HG03103 (cell line): ENCODE results near the gene CACNA2D4.

Source experiments
- ATAC-seq: cut with Tn5 transposase; IDR thresholded peaks from one replicate; pipeline ENCODE4 v1.9.1; 2021; ENCODE audit warnings: low read depth; ENCODE audit not compliant: unreplicated experiment

CACNA2D4 gene

DNA sequence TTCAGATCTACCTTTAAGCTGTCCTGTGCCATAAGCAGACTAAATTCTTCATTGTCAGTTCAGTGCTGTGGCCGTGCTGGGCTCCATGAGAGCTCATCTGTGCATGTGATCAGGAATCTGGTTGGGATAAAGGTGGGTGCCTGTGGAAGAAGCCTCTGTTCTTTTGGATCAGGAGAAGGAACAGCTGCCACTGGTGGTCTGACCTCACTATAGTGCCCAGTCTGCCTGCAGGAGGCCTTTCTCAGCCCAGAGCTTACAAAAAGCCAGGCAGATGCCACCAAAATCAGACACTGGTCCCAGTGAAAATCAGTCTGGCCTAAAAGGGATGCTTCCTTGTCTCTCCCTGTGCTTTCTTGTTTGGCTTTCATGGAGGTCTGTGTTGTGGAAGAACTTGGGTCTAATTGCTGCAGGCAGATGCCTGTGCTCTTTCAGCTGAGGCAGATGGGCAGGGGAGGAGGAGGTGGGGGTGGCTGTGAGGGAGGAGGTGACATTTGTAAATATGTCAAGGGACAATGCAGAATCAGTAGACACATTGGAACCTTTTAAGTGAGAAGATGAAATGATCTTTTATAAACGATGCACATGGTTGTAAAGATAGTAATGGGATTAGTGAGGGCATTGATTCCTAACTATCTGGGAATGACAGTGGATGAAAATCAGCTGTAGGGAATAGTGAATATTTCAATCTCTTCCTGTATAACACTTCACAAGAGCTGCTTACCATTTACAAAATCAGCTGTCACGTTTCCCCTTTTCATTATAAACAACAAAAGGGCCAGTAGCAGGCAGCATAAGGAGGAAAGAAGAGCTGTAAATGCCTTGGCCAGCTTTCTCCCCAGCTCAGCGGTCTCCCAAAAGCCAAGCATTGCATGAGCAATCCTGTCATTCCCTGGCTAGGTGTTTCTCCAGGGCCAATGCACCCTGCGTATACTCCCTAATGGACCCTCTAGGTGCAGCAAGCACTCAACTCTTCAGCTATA is 44.6 kb downstream of the CACNA2D4 start:
- ATAC-seq: no peak

DNA sequence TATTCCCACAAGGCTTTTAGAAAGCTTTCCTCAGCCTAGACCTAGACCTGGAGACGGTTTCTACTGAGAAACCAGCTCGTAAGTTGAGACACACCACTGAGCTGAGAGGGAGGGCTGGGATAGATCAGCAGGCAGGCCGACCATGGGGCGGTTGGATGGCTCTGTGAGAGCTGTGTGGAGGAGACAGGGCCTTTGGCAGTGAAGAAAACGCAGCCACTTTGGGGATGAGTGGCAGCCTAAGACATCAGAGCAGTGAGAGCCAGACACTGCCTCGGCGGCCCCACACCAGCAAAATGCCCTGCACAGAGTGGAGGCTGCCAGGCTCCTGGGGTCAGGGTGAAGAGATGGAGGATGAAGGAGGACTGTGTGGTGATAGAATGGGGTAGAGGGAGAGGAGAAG is 46.0 kb downstream of the CACNA2D4 start:
- no peak for ATAC-seq

DNA sequence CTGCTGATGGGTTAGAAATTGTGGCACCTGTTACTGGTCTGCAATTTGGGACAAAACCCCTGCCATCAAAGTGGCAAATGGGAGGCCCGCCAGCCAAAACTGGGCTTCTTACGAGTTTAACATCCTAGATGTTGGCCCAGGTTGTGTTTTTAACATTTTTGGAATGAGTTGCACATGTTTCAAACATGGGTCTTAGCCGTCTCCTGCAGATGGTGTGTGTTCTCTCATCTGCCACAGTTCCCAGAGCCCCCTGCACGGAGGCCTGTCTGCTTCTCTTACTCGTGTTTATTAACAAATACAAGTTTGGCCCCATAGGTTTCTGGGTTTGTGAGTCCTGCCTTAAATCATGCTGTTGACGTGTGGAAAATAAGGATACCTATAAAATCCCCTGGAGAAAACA is 46.5 kb downstream of the CACNA2D4 start:
- ATAC-seq: no peak

DNA sequence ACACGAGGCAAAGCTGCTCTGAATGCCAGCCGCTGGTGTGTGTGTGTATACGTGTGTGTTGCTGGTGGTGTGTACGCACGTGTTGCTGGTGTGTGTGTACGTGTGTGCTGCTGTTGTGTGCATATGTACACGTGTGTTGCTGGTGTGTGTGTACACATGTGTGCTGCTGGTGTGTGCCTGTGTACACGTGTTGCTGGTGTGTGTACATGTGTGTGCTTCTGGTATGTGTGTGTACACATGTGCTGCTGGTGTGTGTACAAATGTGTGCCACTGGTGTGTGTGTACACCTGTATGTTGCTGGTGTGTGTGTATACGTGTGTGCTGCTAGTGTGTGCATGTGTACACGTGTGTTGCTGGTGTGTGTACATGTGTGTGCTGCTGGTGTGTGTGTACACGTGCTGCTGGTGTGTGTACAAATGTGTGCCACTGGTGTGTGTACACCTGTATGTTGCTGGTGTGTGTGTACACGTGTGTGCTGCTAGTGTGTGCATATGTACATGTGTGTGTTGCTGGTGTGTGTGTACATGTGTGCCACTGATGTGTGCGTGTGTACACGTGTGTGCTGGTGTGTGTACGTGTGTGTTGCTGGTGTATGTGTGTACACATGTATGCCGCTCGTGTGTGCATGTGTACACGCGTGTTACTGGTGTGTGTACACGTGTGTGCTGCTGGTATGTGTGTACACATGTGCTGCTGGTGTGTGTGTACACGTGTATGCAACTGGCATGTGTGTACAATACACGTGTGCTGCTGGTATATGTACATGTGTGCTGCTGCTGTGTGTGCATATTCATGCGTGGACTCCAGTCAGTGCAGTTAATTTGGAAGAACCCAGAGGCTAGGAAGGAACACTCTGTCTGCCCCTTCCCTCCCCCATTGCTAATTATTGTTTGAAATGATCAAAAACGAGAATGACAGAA is 47.2 kb downstream of the CACNA2D4 start:
- no peak for ATAC-seq

DNA sequence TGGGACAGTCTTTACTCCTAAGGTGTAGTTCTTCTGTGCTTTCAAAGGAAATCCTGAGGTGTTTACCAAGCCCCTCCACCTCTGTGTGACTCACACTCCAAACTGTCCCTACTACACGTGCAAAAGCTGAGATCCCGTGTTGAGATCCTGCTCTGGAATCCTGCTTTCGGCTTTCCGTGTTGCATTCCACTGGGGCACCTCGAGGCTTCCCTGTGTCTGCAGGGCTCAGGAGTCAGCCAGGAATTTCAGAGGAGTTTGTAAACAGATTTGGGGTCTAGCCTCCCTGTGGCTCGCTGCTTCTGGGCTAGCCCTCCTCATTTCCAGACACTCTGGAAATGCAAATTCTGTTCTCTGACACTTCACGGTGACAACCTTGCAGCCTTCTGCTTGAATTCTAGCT is 48.4 kb downstream of the CACNA2D4 start:
- no peak for ATAC-seq

DNA sequence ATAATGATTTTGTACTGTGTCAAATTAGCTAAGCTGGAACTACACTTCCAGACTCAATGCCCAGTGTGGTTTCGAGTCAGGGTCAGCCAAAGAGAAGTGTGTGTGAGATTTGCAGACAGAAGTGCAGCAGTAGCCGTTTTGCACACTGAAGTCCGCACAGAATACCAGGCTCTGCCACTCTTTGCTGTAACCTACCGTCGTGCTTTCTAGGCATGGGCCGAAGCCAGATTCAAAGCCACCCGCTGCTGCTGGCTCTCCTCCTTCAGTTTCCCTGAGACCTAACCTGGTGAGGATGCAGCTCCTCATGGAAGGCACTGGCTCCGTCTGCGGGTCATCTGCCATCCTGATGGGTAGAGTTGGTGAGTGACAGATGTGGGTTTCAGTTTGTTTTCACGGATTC is 49.3 kb downstream of the CACNA2D4 start:
- no peak for ATAC-seq

DNA sequence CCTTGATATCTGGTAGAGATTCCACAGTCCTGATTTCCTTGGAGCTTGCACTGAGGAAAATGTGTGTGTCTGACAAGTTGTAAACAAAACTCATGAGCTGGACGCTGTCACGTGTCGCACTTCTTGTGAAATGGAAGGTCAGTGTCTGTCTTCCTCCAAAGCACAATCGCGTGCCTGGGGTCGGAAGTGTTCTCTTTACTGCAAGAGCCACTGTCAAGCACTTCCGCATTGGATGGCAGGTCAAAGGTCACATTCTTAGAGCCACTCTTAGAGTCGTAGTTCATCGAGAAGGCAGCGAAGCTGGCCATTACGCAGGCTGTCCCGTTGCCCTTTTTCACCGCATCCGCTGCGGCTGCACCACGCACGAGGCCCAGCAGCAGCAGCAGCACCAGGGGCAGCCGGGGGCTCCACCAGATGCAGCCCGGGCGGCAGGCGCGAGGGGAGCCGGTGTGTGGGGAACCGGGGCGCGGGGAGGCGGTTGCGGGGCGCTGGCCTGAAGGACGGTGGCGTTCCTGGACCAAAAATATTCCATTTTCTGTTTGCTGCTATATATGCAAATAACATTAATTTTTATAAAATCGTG is 53.1 kb downstream of the CACNA2D4 start:
- ATAC-seq: no peak

DNA sequence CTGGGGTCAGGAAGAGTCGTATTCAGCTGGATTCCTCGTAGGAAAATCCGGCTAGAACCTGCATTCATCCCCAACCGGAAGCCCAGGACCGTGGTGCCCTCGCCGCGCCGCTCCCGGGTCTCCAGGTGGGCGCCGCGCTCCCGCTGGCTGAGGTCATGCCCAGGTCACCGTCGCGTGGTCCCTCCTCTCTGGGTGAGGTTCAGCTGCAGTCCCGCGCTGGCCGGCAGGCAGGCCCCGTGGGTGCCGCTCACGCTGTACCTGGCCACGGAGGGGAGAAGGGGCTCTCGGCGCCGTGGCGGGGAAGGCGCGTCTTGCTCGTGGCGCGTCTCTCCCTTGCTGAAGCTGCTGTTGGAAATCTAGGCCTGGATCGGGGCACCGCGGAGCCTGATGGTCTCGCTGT is 53.6 kb downstream of the CACNA2D4 start:
- no peak for ATAC-seq

DNA sequence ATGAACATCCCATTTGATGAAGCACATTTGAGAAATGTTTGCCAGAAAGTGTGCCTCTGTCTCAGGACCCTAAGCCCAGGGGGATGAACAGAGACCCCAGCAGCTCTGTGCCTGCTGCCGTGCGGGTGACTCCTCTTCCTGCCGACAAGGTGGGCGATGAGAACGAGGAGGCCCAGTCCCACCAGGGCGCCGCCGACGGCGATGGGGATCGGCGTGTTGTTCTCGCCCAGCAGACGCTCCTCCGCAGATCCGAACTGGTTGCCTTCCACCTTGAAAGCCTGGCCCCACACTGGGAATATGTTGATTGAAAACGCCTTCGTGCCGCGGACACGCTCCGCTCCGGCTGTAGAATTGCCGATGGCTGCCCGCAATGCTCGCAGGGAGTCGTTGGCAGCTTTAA is 54.0 kb downstream of the CACNA2D4 start:
- no peak for ATAC-seq

DNA sequence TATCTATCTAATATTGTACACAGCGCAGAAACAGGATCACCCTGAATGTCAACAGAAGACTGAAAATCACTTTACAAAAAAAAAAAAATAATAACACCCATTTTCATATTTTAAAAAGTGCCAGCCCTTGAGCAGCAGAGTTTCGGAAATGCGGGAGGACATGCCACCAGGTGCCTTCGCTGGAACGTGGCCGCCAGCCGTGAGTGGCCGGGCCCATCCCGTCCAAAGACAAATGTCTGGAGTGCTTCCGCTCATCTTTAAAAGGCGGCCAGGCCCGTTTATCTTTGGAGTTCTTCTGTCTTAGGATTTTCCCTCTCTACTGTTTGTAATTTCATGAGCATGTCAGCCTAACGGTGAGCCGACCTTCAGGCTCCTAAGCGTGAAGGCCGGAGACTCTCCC is 54.6 kb downstream of the CACNA2D4 start:
- no peak for ATAC-seq

DNA sequence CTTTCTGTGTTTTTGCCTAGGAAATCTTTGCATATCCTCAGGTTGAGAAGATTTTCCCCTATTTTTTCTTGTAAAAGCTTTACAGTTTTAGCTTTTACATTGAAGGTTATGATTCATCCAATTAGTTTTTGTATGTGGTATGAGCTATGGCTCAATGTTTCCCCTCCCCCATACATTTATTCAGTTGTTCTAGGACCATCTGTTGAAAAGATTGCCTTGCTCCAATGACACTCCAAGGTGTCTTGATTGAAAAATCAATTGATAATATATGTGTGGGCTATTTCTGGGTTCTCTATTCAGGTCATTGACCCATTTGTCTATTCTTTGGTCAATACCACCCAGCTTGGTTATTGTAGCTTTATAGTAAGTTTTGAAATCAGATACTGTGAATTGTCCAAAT is 55.5 kb downstream of the CACNA2D4 start:
- ATAC-seq: no peak

DNA sequence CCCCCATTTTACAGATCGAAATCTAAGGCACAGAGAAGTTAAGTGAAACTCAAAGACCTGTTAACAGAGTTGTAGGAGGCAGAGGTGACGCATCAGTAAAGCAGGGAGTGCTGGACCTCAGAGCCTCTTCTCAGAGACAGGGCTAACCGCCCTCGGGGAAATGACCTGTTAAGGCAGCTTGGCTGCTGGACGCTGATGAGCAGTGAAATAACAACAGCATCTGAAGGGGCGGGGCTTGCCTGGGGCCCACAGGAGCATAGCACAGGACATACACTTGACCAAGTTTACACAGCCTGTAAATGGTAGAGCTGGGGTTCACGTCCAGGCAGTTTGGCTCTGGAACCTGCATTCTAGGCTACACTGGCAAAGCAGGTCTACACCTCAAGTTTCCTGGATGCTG is 58.8 kb downstream of the CACNA2D4 start:
- ATAC-seq: no peak

DNA sequence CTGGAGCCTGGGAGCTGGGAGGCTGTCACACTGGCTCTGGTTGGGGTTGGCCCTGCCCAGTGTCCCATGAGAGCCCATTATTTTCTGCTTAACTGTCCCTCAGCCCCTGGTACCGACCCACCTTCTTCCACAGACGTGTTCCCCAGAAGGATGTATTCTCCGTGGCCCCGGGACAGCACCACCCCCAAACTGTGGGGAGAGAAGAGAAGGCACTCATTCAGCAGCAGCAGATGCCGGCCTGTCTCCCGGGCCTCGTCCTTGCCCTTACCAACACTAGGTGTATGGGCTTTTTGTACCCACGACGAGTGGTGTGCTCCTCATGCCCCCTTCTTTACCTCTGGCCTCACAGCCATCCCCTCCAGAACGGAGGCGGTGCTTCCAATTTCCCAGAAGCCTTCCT is 60.0 kb downstream of the CACNA2D4 start:
- ATAC-seq: no peak

DNA sequence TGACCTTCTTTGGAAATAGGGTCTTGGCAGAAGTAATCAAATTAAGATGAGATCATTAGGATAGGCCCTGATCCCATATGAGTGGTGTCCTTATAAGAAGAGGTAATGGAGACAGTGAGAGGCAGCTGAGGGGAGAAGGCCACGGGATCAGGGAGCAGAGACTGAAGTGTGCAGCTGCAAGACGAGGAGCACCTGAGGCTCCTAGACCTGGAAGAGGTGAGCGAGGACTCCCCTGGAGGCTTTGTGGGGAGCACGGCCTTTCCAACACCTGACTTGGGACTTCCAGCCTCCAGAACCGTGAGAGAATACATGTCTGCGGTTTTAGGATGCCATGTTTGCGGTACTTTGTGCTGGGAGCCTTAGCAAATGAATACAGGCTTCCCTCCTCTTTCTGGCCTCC is 60.6 kb downstream of the CACNA2D4 start:
- no peak for ATAC-seq

DNA sequence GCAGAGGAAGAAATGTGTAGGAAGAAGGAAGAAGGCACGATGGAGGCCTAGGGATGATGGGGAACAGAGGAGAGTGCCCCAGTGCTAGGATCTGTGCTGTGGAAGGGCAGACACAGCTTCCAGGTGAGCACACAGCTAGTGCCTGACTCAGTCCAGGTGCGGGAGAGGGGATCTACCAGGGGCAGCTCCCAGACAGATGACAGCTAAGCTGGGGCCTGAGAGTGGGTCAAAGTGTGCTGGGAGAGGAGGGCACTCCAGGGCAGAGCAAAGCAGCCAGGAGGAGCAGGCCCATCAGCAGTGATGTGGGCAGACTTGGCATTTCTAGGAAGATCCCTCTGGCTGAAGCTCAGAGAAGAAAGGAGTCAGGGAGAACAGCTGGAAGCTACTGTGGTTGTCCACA is 61.4 kb downstream of the CACNA2D4 start:
- no peak for ATAC-seq

DNA sequence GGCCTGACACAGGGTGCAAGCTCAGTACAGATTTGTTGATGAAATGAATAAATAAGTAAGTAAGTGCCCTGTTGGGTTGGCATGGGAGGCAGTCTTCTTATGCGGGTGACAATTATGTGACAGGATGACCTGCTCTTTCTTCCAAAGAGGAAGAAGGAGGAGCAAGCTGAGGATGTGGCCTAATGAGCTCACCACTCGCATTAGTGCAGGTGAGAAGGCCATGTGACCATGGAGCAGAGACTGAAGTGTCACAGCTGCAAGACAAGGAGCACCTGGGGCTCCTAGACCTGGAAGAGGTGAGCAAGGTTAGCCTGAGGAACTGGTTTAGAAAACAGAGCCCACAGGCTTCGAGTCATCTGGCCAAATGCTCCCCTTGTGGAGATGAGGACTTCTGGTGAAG is 63.2 kb downstream of the CACNA2D4 start:
- ATAC-seq: no peak

DNA sequence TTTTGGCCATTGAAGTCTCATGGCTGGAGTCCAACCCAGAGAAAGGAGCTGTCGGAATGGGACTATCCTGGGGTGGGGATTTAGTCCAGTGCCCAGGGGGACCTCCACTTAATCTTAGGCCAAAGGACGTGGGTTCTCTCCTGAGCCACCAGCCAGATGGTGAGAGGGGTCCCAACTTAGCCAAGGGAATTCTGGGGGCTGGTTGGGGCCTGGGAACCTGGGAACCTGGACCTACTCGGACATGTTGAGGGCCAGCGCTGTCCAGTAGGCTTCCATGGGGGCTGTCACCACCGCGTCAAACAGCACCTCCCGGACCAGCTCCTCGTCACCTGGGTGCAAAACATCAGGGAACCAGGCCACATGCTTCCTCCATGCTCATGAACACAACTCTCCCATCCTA is 64.7 kb downstream of the CACNA2D4 start:
- no peak for ATAC-seq

DNA sequence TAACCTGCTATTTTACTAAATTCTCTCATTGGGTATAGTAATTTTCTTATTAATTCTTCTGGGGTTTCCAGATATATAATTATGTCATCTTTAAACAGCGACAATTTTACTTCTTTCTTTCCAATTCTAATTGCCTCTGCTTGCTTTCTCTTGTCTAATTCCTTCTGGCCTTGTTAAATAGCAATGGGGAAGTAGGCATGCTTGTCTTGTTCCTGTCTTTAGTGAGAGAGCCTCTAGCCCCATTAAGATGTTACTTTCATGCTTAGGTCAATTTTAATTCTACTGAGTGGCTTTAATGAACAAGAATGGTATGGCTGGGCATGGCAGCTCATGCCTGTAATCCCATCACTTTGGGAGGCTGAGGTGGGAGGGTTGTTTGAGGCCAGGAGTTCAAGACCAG is 66.4 kb downstream of the CACNA2D4 start:
- ATAC-seq: no peak

DNA sequence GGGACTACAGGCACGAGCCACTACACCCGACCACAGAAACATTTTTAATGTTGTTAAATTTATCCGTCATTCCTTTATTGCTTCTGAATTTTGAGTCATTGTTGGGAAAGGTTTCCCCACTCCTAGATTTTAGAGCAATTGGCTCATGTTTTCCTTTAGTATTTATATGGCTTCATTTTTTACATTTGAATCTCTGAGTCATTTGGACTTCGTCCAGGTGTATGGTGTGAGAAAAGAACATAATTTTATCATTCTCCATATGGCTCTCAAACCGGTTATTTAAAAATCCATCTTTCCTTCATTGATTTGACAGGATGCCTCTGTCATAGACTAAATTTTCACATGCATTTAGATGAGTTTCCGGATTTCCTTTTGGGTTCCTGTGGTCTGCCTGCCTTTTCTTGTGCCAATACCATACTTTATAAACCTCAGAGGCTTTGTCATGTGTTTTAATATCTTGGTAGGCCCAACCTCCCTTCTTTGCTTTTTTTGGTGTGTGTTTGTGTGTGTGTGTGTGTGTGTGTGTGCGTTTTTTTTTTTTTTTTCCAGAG is 67.2 kb downstream of the CACNA2D4 start:
- ATAC-seq: no peak

DNA sequence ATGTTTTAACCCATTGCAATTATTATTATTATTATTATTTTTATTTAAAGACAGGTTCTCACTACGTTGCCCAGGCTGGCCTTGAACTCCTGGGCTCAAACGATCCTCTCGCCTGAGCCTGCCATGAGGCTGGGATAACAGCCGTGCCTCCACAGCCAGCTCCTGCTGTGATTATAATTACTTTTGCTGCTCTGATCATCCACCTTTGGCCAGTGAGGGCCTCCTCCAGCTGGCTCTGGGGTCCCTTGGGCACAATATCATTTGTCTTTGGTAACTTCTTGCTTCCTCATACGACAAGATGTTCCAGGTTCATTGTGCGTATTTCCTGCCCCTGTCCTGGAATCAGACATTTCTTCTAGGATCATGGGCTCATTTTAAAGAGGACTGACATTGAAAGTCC is 69.7 kb downstream of the CACNA2D4 start:
- no peak for ATAC-seq

DNA sequence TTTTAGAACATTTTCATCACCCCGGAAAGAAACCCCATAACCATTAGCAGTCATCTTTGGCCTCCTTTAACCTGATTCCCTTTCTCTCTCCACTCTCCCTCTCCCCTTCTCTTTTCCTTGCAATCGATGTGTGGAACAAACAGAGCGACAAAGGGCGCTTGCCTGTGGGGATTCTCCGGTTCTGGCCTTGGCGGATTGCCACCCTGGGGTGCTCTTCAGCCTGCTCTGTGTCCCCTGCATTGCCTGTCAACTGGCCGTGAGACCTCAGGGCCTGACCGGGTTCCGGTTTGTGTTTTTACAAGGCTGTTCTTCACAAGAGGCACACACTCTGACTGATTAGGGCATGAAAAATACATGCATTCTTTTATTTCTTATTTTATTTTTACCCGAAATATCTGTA is 70.3 kb downstream of the CACNA2D4 start:
- ATAC-seq: no peak
